Gastroesophageal sphincter (tissue), 3 donors: ENCODE results near the gene MAML2.

Source experiments
- CTCF ChIP-seq, 4 experiments: fragments of 200-600 bp in 2 of 4; fragments of 450-650 bp in 2 of 4; sonication (generic) in 1 of 4; IDR thresholded peaks; one replicate each; pipeline ENCODE4 v1.5.1; 2017 to 2019; ENCODE audit warnings: antibody characterized with exemption in 4 of 4, mild to moderate bottlenecking in 2 of 4, moderate library complexity in 2 of 4
- POLR2A ChIP-seq, 2 donors: fragments of 450-650 bp; IDR thresholded peaks; one replicate each; pipeline ENCODE4 v1.6.1; 2017; ENCODE audit warnings: antibody characterized with exemption in 2 of 2, mild to moderate bottlenecking in 2 of 2, moderate library complexity in 1 of 2

GRCh38 chr11:96267496-96268032, 75.4 kb downstream of the MAML2 start:
- TF ChIP-seq POLR2A (IDR thresholded peaks at IDR 0.05) (no peak), CTCF (IDR thresholded peaks at IDR 0.05) (no peak)
